Activated CD8-positive, alpha-beta T cell treated with anti-CD3 and anti-CD28 coated beads for 36 hours (primary cell): Measurements from ENCODE around the gene OCIAD1. TPM values are rescaled to one million over a fixed set of nuclear protein-coding genes. Genes with fewer than 3 reads are reported as not detected.

Source experiments
- ATAC-seq: fragments of 200-7000 bp; cut with Tn5 transposase; one replicate; pipeline ENCODE4 v1.10.0; 2021; ENCODE audit warnings: mild to moderate bottlenecking, moderate library complexity
- CTCF ChIA-PET: fragments of 350-600 bp; sonication (Branson Sonifier 250); formaldehyde crosslinking; loops from one replicate; lab custom pipeline; 2021; ENCODE audit warnings: antibody characterized with exemption; lab: Charles Lee
- POLR2A ChIA-PET: fragments of 350-600 bp; sonication (Branson Sonifier 250); formaldehyde crosslinking; loops from one replicate; lab custom pipeline; 2021; ENCODE audit warnings: antibody characterized with exemption; lab: Charles Lee
- DNase-seq: peaks from one replicate; pipeline ENCODE4 v3.0.0-alpha.2; 2020
- H3K27ac Mint-ChIP-seq: one replicate; pipeline ENCODE4 v1.8.0; 2021; ENCODE audit warnings: mild to moderate bottlenecking, mixed read lengths
- H3K27me3 Mint-ChIP-seq: one replicate; pipeline ENCODE4 v1.8.0; 2021; ENCODE audit warnings: mixed read lengths
- H3K36me3 Mint-ChIP-seq: one replicate; pipeline ENCODE4 v1.8.0; 2021; ENCODE audit warnings: low read depth, mixed read lengths
- H3K4me1 Mint-ChIP-seq: one replicate; pipeline ENCODE4 v1.8.0; 2021; ENCODE audit warnings: low read depth, mixed read lengths
- H3K4me3 Mint-ChIP-seq: one replicate; pipeline ENCODE4 v1.8.0; 2021; ENCODE audit warnings: mild to moderate bottlenecking, moderate library complexity, mixed read lengths
- H3K9me3 Mint-ChIP-seq: one replicate; pipeline ENCODE4 v1.8.0; 2021; ENCODE audit warnings: mixed read lengths
- intact Hi-C: fragments of 100-400 bp; cut with micrococcal nuclease; formaldehyde crosslinking; loops from one replicate; pipeline ENCODE4 v1.10.0; 2022
- total RNA-seq, 2 experiments: library from RNA; stranded (reverse); gene quantifications; one replicate each; pipeline ENCODE4 v1.2.3, GENCODE V29; 2021
- TF ChIP-seq, protein P1 (sequence below): fragments of 200-600 bp; IDR thresholded peaks from one replicate; pipeline ENCODE4 v1.8.0; 2022; ENCODE audit warnings: antibody characterized with exemption, mild to moderate bottlenecking

Gene OCIAD1
- total RNA-seq, 2 experiments from 2014 or later, result 103 to 106 TPM

DNA sequence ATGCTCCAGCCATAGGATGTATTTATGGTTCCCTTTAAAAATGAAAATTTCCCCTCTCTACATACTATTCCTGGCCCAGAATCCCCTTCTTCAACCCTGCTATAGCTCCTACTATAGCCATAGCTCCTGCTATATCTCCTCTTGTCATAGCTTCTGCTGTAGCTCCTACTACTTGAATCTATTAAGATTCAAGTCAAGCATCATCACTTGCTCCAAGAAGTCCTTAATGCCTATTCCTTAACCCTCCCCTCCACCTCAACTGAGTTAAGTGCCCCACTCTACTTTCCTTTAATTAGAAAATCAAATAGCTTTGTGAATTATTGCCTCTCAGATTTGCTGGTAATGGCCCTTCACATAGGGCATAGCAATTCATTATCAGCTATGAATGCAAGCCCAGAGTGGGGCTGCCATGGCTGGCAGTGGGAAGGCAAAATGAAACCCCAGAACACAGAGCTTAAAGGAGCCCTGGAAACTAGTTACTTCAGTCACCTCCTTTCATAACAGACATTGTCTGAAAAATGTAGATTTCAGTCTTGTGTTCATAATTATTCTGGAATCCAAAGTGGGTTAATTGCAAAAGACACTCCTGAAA lies 60.2 kb downstream of the OCIAD1 start:
- Mint-ChIP-seq H3K27ac (no peak overlapping the region), H3K4me1 (peaks cover 2% of the 10 kb centered on the region), H3K9me3 (peaks cover 8% of the 10 kb centered on the region), H3K36me3 (peaks cover 59% of the 10 kb centered on the region), H3K4me3 (no peak overlapping the region), H3K27me3 (no peaks in the 10 kb centered on the region)
- no peak for ATAC-seq
- POLR2A ChIA-PET, result interaction anchor here (0.9 kb wide), 1 partner anchor 350 kb away, joined by 3 read pairs; no protein-coding TSS in a partner anchor
- CTCF ChIA-PET, result interaction anchor here (0.8 to 1.8 kb wide), 4 partner anchors 10 to 72 kb away, joined by 3 to 4 read pairs (median 4); partner anchors contain the start of gene OCIAD2
- TF ChIP-seq, protein P1, sequence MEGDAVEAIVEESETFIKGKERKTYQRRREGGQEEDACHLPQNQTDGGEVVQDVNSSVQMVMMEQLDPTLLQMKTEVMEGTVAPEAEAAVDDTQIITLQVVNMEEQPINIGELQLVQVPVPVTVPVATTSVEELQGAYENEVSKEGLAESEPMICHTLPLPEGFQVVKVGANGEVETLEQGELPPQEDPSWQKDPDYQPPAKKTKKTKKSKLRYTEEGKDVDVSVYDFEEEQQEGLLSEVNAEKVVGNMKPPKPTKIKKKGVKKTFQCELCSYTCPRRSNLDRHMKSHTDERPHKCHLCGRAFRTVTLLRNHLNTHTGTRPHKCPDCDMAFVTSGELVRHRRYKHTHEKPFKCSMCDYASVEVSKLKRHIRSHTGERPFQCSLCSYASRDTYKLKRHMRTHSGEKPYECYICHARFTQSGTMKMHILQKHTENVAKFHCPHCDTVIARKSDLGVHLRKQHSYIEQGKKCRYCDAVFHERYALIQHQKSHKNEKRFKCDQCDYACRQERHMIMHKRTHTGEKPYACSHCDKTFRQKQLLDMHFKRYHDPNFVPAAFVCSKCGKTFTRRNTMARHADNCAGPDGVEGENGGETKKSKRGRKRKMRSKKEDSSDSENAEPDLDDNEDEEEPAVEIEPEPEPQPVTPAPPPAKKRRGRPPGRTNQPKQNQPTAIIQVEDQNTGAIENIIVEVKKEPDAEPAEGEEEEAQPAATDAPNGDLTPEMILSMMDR, result no peak
- DNase-seq, result no peak
- intact Hi-C loops, result no loop called here

DNA sequence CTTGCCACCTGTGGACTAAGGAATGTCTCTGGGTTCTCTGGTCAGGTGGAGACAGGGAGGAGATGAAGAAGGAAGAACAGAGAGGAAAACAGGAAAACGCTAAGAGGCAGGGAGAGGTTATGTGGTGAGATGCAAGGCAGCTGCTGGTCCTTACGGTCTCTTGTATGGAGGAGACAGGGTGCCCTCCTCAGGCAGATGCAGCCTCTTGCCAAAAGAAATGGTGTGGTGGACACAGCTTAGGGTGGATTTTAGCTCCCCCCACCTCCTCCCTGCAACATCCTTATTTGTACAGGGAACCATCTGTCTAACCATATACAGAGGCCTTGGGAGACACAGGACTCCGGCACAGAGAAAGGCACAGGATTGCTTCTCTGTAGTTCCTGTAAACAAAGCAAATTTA lies 66.0 kb downstream of the OCIAD1 start:
- no peak for ATAC-seq
- CTCF ChIA-PET, result no interaction called here
- peaks cover 62% of the 10 kb centered on the region for H3K36me3 Mint-ChIP-seq
- H3K27me3 Mint-ChIP-seq, result no peaks in the 10 kb centered on the region
- DNase-seq, result no peak
- H3K9me3 Mint-ChIP-seq, result no peaks in the 10 kb centered on the region
- peaks cover 27% of the 10 kb centered on the region for H3K4me1 Mint-ChIP-seq
- intact Hi-C loops, result no loop called here
- no peak overlapping the region for H3K4me3 Mint-ChIP-seq
- POLR2A ChIA-PET, result interaction anchor here (0.9 to 1.6 kb wide), 2 partner anchors 10 to 28 kb away, joined by 3 to 5 read pairs; partner anchors contain the start of gene OCIAD2
- TF ChIP-seq, protein P1, result no peak
- no peak overlapping the region for H3K27ac Mint-ChIP-seq

DNA sequence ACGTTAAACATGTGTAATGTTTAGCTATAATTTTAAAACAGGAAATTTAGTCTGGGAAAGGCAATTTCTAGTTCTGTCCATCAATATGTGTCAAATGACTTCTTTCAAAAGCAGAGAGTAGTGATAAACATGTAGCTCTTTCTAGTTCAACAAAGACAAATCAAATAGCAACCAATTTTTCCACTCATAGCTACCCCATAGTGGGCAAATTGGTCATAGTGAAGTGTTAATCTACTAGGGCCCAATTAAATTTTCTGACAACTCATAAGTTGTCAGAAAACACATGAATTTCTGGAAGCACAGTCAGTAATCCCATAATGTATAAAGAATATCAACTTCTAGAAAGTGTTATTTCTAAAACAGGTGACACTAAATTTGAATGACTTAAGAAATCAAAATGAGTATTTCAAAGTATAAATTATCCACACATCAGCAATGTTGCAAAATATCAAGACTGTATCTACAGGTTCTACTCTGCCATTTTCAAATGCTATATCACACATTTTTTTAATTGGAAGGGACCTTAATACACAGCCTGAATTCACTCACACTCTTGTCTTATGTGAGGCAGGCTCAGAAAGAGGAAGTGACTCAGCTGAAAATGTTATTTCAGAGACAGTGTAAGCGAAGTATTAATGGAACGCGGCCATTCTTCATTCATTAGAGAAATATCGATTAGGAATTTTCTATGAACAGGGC lies 68.0 kb downstream of the OCIAD1 start:
- intact Hi-C loops, result no loop called here
- Mint-ChIP-seq H3K9me3 (no peaks in the 10 kb centered on the region), H3K27ac (peak overlapping the region; percentile 71), H3K4me1 (peaks cover 33% of the 10 kb centered on the region), H3K4me3 (peak overlapping the region; percentile 8), H3K36me3 (peaks cover 58% of the 10 kb centered on the region), H3K27me3 (no peaks in the 10 kb centered on the region)
- ChIA-PET CTCF (interaction anchor here (1.2 kb wide), 2 partner anchors 46 to 64 kb away, joined by 4 to 5 read pairs; no protein-coding TSS in a partner anchor), POLR2A (interaction anchor here (1.0 kb wide), 1 partner anchor 29 kb away, joined by 3 read pairs; no protein-coding TSS in a partner anchor)
- DNase-seq, result no peak
- peak; percentile 87 for ATAC-seq
- TF ChIP-seq, protein P1, result no peak

DNA sequence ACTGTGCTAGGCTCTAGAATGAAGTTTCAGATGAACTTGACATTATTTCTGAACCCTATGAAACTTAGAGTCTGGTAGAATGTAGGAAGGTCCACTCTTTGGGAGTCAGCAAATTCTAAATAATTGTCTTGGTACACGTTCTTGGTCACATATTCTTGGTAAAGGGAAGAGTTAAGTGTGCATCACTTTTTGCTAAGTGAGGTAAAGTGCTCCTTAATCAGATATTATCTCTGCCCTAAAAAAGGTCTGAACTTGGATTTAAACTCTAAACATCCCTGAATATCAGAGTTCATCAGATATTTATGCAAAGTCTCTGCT lies 68.5 kb downstream of the OCIAD1 start:
- peaks cover 59% of the 10 kb centered on the region for H3K36me3 Mint-ChIP-seq
- no peaks in the 10 kb centered on the region for H3K9me3 Mint-ChIP-seq
- H3K4me1 Mint-ChIP-seq, result peaks cover 34% of the 10 kb centered on the region
- H3K4me3 Mint-ChIP-seq, result peak overlapping the region; percentile 8
- ChIA-PET CTCF (interaction anchor here (1.2 kb wide), 1 partner anchor 63 kb away, joined by 5 read pairs; no protein-coding TSS in a partner anchor), POLR2A (interaction anchor here (1.0 kb wide), 1 partner anchor 28 kb away, joined by 3 read pairs; no protein-coding TSS in a partner anchor)
- ATAC-seq (no peak), DNase-seq (no peak)
- H3K27me3 Mint-ChIP-seq, result no peaks in the 10 kb centered on the region
- intact Hi-C loops, result no loop called here
- peak overlapping the region; percentile 71 for H3K27ac Mint-ChIP-seq
- TF ChIP-seq, protein P1, result no peak

DNA sequence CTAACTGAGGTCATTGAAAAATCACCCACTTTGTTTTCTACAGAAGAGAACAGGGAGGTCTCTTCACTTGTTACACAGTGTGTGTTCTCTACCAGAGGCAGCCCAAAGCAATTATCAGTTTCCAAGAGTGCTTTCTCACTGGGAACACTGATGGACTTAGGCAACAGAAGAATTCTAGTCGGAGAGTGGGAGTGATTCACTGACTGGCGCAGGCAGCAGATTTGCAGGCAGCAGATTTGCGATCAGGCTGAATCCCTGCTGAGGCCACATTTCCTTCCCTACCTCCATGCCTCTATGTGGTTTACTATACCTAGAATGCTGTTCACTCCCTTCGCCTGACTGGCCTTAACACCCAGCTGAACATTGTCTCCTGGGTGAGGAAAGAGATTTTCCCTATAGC lies 69.1 kb downstream of the OCIAD1 start:
- intact Hi-C loops, result no loop called here
- H3K27me3 Mint-ChIP-seq, result no peaks in the 10 kb centered on the region
- peaks cover 37% of the 10 kb centered on the region for H3K4me1 Mint-ChIP-seq
- peaks cover 61% of the 10 kb centered on the region for H3K36me3 Mint-ChIP-seq
- peak overlapping the region; percentile 71 for H3K27ac Mint-ChIP-seq
- POLR2A ChIA-PET, result no interaction called here
- CTCF ChIA-PET, result interaction anchor here (0.6 to 1.7 kb wide), 2 partner anchors 9 to 609 kb away, joined by 3 to 4 read pairs; no protein-coding TSS in a partner anchor
- no peak for DNase-seq
- H3K9me3 Mint-ChIP-seq, result no peaks in the 10 kb centered on the region
- H3K4me3 Mint-ChIP-seq, result no peak overlapping the region
- TF ChIP-seq, protein P1, result no peak
- ATAC-seq, result no peak
